Endothelial cell of umbilical vein (primary cell): ENCODE data around the gene RMI2.

Experiments
- EZH2 ChIP-seq: IDR thresholded peaks from 2 replicates; pipeline ENCODE4 v1.6.1; 2012; ENCODE audit warnings: borderline replicate concordance, low read depth, mild to moderate bottlenecking, moderate library complexity, low read length, inconsistent platforms; ENCODE audit not compliant: severe bottlenecking
- MYC ChIP-seq: IDR thresholded peaks from one replicate; pipeline ENCODE4 v1.6.1; 2011; ENCODE audit warnings: mild to moderate bottlenecking, low read depth, low read length
- POLR2A ChIP-seq: IDR thresholded peaks from 2 replicates; pipeline ENCODE4 v1.6.1; 2012; ENCODE audit warnings: low read depth, mild to moderate bottlenecking, control low read depth, low read length
- POLR2AphosphoS5 ChIP-seq: IDR thresholded peaks from 2 replicates; pipeline ENCODE4 v1.6.1; 2012; ENCODE audit warnings: low read depth, mild to moderate bottlenecking, control low read depth, low read length, moderate library complexity; ENCODE audit not compliant: insufficient read depth
- TF ChIP-seq, protein P1 (sequence below), 2 donors: IDR thresholded peaks; 1 replicate in 1 of 2; 2 replicates in 1 of 2; pipeline ENCODE4 v1.5.1; 2011; ENCODE audit warnings: low read length in 2 of 2, mild to moderate bottlenecking in 2 of 2, moderate library complexity in 2 of 2, control low read depth in 1 of 2, inconsistent platforms in 1 of 2, low read depth in 1 of 2; ENCODE audit not compliant: insufficient read depth in 1 of 2; ENCODE audit errors: extremely low read depth in 1 of 2
- TF ChIP-seq, protein P2 (sequence below): IDR thresholded peaks from 2 replicates; pipeline ENCODE4 v1.6.1; 2011; ENCODE audit not compliant: insufficient read depth, insufficient read length

DNA sequence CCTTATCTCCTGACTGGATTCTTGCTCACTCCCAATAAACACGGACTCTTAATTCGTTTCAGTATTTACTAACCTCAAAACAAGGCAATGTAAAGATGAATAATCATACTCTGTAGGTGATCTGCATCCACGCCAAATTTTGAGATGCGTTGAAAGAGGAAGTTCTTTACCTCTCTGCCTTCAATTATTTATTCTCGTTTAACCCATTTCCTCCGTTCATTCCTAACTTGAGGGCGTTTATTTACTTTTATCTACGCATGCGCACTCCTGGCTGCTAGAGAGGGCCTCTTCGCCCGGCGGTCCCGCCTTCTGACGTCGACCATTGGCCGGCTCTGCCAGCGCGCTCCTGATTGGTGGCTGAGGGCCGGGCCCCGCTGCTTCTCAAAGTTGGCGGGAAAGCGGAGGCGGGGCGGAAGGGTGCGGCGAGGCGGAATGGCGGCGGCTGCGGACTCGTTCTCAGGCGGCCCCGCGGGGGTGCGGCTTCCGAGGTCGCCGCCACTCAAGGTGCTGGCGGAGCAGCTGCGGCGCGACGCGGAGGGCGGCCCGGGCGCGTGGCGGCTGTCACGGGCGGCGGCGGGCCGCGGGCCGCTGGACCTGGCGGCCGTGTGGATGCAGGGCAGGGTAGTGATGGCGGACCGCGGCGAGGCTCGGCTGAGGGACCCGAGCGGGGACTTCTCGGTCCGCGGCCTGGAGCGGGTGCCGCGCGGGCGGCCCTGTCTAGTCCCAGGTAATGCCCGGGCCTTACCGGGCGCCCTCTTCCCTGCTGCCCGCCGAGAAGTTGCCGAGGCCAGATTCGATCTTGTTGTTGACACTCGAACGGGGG is at the start of gene RMI2:
- TF ChIP-seq EZH2 (no peak), POLR2AphosphoS5 (peak; percentile 60), POLR2A (no peak), MYC (no peak)
- TF ChIP-seq, protein P1, sequence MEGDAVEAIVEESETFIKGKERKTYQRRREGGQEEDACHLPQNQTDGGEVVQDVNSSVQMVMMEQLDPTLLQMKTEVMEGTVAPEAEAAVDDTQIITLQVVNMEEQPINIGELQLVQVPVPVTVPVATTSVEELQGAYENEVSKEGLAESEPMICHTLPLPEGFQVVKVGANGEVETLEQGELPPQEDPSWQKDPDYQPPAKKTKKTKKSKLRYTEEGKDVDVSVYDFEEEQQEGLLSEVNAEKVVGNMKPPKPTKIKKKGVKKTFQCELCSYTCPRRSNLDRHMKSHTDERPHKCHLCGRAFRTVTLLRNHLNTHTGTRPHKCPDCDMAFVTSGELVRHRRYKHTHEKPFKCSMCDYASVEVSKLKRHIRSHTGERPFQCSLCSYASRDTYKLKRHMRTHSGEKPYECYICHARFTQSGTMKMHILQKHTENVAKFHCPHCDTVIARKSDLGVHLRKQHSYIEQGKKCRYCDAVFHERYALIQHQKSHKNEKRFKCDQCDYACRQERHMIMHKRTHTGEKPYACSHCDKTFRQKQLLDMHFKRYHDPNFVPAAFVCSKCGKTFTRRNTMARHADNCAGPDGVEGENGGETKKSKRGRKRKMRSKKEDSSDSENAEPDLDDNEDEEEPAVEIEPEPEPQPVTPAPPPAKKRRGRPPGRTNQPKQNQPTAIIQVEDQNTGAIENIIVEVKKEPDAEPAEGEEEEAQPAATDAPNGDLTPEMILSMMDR (IDR thresholded peaks at IDR 0.05; ENCODE audit: extremely low read depth in 1 of 2, insufficient read depth in 1 of 2, low read depth in 1 of 2, low read length in 2 of 2), result no peak
- TF ChIP-seq, protein P2, sequence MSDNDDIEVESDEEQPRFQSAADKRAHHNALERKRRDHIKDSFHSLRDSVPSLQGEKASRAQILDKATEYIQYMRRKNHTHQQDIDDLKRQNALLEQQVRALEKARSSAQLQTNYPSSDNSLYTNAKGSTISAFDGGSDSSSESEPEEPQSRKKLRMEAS, result no peak
